SK-N-MC (cell line): ENCODE data around the gene GNA15.

Experiments
- DNase-seq: peaks from one replicate; pipeline ENCODE4 v3.0.0-alpha.2; 2011; ENCODE audit warnings: low read depth, low spot score
- H3K27ac ChIP-seq: fragments of 200-600 bp; sonication (generic); 2 replicates; pipeline ENCODE4 v1.5.1; 2016; ENCODE audit warnings: mixed run types
- H3K36me3 ChIP-seq: fragments of 200-600 bp; sonication (generic); 2 replicates; pipeline ENCODE4 v1.6.1; 2017; ENCODE audit warnings: antibody characterized with exemption, low read length, mixed read lengths; ENCODE audit not compliant: insufficient read depth
- H3K4me3 ChIP-seq: fragments of 200-600 bp; sonication (generic); 2 replicates; pipeline ENCODE4 v1.5.1; 2016
- H3K9ac ChIP-seq: fragments of 200-600 bp; sonication (generic); 2 replicates; pipeline ENCODE4 v1.8.0; 2017; ENCODE audit warnings: mixed run types, mixed read lengths; ENCODE audit not compliant: insufficient read length
- H3K9me3 ChIP-seq: fragments of 200-600 bp; sonication (generic); 2 replicates; pipeline ENCODE4 v1.6.1; 2017; ENCODE audit warnings: low read depth, mild to moderate bottlenecking, antibody characterized with exemption, low read length, moderate library complexity, mixed read lengths
- EZH2 ChIP-seq: fragments of 200-600 bp; sonication (generic); IDR thresholded peaks from one replicate; pipeline ENCODE4 v1.6.1; 2017; ENCODE audit warnings: antibody characterized with exemption
- FOXP2 ChIP-seq: optimal IDR thresholded peaks from 2 replicates; pipeline ENCODE3; 2011; ENCODE audit warnings: mild to moderate bottlenecking, moderate library complexity; ENCODE audit not compliant: insufficient read depth; ENCODE audit errors: extremely low read length, control extremely low read depth
- POLR2AphosphoS5 ChIP-seq: IDR thresholded peaks from 2 replicates; pipeline ENCODE4 v1.6.1; 2012; ENCODE audit warnings: mild to moderate bottlenecking, low read depth, low read length, borderline replicate concordance

The GNA15 gene

DNA sequence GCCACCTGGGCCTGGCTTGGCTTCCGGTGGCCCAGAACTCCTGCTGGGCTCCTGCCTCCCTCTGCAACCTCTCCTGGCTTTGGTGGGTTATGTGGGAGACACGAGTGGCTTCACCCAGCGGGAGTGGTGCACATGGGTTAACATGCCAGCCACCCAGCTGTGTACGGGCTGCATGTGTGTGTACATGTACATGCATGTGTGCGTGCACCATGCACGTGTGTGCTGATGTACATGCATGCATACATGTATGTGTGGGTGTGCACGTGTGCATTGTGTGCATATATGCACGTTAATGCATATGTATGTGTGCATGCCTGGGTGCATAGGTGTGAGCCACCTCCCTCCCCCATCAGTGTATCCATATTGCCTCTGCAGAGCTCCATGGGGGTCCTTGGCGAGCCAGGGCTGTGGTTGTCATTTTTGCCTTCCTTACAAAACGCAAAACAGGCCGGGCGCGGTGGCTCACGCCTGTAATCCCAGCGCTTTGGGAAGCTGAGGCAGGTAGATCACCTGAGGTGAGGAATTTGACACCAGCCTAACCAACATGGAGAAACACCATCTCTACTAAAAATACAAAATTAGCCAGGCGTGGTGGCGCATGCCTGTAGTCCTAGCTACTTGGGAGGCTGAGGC is 29.2 kb upstream of the GNA15 start:
- no peak for DNase-seq
- Histone ChIP-seq H3K4me3 (no peak overlapping the region), H3K27ac (no peak overlapping the region), H3K9ac (no peak overlapping the region), H3K9me3 (no peaks in the 10 kb centered on the region), H3K36me3 (no peaks in the 10 kb centered on the region)
- TF ChIP-seq POLR2AphosphoS5 (no peak), FOXP2 (no peak), EZH2 (no peak)

DNA sequence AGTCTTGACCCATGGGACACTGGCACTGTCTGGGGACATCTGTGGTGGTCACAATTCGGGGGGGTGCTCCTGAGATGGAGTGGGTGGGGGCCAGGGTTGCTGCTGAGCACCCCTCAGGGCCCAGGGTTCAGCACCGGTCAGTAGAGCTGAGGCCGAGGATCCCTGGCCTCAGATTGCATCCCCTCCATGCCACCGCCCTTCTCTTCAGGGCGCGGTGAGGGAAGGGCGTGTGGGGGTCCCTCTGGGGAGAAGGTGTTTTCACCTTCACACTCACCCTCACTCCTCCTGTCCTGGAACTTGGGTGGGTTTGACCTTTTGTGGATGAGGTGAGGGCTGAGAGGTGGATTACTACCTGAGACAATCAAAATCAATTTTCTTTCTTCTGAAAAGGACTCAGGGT is 28.2 kb upstream of the GNA15 start:
- H3K9ac ChIP-seq, result no peak overlapping the region
- no peaks in the 10 kb centered on the region for H3K9me3 ChIP-seq
- no peak for DNase-seq
- no peak overlapping the region for H3K27ac ChIP-seq
- H3K4me3 ChIP-seq, result no peak overlapping the region
- TF ChIP-seq POLR2AphosphoS5 (no peak), EZH2 (no peak), FOXP2 (no peak)
- H3K36me3 ChIP-seq, result no peaks in the 10 kb centered on the region

DNA sequence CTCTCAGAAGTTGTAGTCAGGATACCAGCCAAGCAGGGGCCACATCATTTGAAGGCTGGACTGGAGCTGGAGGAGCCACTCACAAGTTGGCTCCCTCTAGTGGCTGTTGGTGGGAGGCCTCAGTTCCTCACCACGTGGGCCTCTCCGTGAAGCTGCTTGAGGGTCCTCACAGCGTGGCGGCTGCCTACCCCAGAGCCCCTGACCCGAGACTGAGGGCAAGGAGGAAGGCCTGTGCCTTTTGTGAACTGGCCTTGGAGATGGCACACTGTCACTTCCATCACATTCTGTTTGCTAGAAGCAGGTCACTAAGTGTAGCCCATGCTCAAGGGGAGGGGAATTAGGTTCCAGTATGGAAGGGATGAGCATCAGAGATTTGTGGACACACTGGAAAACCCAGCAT is 27.1 kb upstream of the GNA15 start:
- Histone ChIP-seq H3K27ac (no peak overlapping the region), H3K9ac (no peak overlapping the region), H3K4me3 (no peak overlapping the region), H3K9me3 (no peaks in the 10 kb centered on the region), H3K36me3 (no peaks in the 10 kb centered on the region)
- TF ChIP-seq FOXP2, result no peak
- TF ChIP-seq EZH2, result no peak
- TF ChIP-seq POLR2AphosphoS5, result no peak
- DNase-seq, result no peak

DNA sequence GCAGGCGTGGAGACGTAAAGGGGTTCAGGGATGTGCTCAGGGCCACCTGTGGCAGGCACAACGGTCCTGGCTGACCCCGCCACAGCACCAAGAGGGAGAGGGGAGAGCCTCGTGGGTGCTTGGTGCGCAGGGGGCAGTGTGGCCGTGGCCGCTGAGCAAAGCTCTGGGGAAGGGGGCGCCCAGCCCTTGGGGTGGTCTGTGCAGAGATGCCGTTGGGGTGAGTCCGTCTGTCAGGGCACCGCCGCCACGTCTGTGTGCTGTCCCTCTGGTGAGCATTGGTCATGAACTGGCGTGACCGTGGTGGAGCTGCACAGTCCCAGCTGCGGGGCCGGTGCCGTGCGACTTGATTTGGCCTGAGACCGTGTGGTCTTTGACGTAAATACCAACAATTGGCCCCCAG is 26.3 kb upstream of the GNA15 start:
- Histone ChIP-seq H3K36me3 (no peaks in the 10 kb centered on the region), H3K4me3 (no peak overlapping the region), H3K27ac (no peak overlapping the region), H3K9ac (no peak overlapping the region), H3K9me3 (no peaks in the 10 kb centered on the region)
- TF ChIP-seq EZH2 (no peak), POLR2AphosphoS5 (no peak), FOXP2 (no peak)
- DNase-seq, result no peak

DNA sequence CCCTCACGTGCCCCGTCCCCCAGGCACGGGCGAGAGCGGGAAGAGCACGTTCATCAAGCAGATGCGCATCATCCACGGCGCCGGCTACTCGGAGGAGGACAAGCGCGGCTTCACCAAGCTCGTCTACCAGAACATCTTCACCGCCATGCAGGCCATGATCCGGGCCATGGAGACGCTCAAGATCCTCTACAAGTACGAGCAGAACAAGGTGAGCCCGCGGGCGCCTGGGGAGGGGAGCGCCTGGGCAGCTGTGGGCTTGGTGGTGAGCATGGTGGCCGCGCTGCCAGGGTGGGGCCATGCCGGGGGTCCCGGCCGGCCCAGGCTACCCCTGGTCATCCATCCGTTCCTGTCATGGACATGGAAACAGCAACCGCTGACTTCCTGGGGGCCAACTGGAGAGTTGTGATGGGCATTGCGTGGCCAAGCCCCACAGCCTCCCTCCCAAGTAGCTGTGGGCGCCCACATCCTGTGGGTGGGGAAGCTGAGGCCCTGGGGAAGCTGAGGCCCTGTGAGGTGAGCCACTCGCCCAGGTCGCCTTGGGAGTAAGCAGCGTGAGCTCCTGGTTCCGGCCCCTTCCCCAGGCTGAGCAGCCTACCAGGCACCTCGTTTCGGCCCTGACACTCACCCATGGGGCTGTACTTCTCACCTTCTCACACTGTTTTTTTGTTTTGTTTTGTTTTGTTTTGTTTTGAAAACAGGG is 25.6 kb upstream of the GNA15 start:
- H3K27ac ChIP-seq, result no peak overlapping the region
- DNase-seq, result no peak
- no peak overlapping the region for H3K9ac ChIP-seq
- TF ChIP-seq POLR2AphosphoS5, result no peak
- no peak for TF ChIP-seq EZH2
- no peak for TF ChIP-seq FOXP2
- H3K36me3 ChIP-seq, result no peaks in the 10 kb centered on the region
- no peak overlapping the region for H3K4me3 ChIP-seq
- H3K9me3 ChIP-seq, result no peaks in the 10 kb centered on the region

DNA sequence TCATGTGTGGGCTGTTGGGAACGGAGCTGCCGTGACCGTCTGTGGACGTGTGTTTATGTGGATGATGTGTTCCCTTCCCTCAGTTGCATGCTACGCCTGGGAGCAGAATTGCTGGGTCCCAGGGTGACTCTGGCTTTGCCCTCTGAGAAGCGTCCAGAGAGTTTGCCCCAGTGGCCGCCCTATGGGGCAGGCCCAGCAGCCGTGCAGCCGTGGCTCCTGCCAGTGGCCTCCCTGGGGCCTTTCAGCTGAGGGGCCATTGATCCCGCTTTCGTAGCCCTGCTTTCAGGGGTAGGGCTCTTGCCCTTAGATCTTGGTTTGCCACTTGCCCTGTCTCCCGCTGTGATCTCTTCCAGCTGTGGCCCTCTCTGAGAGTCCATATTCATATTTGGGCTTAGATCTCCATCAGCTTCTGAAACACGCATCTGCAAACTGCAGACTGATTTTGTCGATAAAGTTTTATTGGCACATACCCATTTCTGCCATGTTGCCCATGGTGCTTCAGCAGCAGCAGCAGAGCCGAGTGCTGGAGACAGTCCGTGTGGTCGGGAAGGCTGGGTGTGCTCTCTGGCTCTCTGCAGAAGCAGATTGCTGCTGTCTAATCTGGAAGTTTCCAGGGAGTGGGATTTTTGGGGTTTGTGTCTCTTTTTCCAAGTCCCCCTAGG is 24.1 kb upstream of the GNA15 start:
- H3K4me3 ChIP-seq, result no peak overlapping the region
- no peak for DNase-seq
- H3K36me3 ChIP-seq, result no peaks in the 10 kb centered on the region
- no peak overlapping the region for H3K27ac ChIP-seq
- no peaks in the 10 kb centered on the region for H3K9me3 ChIP-seq
- H3K9ac ChIP-seq, result no peak overlapping the region
- TF ChIP-seq FOXP2 (no peak), EZH2 (no peak), POLR2AphosphoS5 (no peak)

DNA sequence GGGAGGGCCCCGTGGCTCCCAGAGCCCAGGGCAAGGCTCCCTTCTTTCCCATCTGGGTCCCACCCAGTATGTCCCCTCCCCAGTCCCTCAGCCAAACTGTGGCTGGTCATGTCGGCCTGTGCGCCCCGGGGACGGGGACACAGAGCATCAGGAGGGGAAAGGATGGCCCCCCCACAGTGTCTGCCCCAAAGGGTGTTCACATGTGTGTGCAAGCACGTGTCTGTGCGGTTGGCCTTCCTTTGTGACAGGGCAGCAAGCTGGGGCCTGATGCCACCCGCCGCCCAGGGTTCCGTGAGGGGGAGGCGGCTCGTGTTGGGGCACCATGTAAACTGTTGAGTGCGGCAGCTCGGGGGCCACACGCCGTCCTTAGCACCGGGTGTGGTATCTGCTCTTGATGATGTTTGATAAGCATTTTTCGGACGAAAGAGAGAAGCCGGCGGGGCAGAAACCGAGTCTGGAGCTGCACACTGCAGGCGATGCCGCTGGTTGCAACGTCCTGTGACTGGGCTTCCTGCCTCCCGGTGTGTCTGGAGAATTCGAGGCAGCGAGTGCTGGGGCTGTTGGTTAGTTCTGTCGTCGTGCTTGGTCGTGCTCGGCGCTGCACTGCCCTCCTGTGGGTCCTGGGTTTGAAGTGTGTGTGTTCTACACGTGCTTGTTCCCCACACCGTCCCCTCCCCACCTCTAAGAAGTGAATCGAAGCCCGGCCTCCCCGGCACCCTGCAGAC is 23.3 kb upstream of the GNA15 start:
- H3K27ac ChIP-seq, result no peak overlapping the region
- H3K36me3 ChIP-seq, result no peaks in the 10 kb centered on the region
- TF ChIP-seq FOXP2 (no peak), EZH2 (no peak), POLR2AphosphoS5 (no peak)
- H3K9me3 ChIP-seq, result no peaks in the 10 kb centered on the region
- DNase-seq, result no peak
- H3K4me3 ChIP-seq, result no peak overlapping the region
- no peak overlapping the region for H3K9ac ChIP-seq
